Activated T-helper 1 cell treated with Interleukin-2 at 50 U/mL for 16 hours (primary cell): Measurements from ENCODE around the gene STYXL1.

Experiments
- DNase-seq: peaks from one replicate; pipeline ENCODE4 v3.0.0-alpha.2; 2020; ENCODE audit warnings: low read depth

The STYXL1 gene

DNA sequence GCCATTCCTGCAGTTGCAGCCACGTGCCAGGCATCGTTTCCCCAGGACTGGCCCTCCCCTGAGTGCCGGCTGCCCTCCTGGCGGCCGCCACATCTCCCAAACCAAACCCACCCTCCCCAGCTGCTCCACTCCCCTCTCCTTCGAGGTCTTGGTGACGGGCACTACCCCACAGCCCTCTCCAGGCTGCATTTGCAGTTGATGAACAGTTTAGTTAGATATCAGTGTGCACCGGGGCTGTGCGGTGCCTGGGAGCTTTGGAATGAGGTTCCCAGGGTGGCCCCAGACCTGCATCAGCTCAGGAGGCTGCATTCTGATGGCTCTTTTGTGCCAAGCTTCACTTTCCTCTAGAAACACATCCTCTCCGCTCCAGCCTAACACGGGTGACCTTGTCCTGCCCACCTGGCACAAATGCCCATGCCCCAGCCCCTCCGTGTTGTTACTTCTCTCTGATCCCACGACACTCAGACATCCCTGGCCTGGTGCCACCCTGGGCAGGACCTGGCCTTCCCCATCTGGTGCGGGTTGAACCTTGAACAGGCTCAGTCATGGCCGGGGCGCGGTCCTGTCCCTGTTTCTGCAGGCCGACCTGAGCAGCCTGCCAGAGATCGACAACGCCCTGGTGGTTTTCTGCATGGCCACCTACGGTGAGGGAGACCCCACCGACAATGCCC, 67.9 kb downstream of the STYXL1 start:
- DNase-seq = no peak

DNA sequence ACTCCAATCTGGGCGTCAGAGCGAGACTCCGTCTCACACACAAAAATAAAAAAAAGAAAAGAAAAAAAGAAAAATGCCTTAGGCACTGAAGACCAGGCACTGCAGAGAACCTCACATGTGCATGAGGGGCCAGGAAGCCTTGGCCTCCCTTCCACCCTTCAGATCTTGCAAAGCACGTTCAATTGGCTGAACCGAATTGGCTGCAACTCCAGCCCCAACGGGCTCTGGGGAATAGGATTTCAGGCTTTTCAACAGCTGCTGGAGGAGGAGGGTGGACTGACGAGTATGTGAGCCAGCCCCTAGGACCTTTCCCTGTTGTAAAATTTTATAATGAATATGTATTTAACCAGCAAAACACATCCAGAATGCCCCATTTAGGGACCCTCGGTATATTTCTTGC, 70.1 kb downstream of the STYXL1 start:
- DNase-seq = no peak

DNA sequence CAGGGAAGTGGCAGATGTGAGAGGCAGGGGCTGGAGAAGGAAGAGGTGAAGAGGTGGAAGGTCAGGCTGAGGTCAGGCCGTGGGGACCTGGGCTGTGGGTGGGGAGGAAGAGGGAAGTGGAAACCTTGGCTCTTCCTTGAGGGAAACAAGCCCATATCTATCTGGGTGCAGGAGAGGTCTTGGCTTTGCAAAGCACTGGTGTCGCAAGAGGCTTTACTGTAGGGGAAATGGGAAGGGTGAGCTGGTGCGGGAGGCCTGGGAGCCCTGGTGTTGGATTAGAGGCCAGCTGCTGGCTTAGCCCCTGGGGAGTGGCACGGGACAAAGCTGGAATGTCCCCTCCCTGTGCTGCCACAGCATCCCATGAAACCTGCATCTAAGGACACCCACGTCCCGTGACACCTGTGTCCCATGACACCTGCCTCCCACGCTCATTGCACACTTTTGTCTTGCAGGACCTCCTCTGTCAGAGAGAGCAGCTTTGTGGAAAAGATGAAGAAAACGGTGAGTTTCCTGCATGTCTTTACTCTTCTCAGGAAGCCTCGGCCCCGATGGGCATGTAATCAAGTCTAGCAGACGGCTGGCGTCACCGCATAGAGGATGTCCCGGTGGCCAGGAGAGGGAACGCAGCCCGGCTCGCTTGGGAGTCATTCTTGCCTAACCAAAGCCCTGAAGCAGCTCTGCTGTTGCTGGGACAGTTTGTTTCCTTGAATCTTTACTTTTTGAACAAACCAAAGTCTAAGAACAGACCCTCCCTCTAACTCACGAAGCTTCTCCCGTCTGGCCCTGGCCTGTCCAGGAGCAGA, 75.6 kb downstream of the STYXL1 start:
- DNase-seq = no peak

DNA sequence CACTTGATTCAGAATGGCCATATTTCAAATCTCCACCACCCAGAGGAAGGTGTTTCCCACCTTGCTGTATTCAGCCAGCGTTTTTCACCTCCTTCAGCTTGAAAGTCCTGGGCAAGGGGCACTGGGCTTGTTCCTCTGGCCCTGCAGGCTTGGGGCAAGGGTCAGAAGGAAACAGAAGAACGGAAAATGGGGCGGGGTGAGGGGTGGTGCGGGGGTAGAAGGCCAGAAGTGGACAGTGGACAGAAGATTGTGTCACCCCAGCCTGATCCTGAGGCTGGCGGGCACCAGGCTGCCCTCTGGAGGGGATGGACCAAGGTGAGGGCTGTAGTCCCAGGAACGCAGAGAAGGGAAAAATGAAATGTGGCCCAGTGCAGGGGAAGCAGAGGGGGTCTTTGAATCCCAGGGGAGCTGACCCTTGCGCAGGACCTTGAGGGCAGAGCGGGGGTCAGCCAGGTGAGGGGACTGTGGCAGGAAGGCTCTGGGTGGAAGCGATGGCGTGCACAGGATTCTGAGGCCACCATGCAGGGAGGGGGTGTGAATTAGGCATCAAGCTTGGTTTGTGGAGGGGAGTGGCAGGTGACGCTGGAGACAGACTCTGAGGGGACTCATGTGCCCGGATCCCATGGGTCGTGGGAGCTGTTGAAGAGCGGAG, 76.4 kb downstream of the STYXL1 start:
- no peak for DNase-seq

DNA sequence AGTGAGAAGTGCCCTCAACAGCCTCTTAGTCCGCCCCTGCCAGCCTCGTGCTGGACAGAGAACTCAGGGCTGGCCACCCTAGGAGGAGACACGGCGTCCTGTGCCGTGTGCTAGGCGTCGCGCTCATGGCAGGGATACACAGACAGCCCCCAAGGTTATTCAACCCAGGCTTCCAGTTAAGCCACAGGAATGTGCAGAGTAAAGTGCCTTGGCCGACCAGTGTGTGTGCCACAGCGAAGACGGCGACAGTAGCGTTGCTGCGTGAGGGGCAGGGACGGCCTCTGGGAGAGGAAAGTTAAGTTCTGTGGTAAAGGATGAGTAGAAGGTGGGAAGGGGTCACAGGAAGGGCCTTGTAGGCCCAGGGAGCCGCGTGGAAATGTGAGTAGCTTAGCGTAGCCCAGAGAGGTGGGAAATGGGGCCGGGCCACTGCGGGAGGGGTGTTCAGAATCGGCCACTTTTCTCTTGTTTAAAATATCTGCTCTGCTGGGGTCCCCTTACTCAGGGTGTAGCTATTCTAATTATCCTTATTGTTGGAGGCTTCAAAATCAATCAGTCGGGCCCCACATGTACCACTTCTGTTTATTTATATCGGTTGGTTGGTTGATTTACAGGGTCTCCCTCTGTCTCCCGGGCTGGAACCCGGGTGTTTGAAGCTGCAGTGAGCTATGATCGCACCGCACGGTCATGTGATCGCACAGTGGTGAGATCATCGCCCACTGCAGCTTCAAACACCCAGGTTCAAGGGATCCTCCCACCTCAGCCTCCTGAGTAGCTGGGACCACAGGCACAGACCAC, 77.9 kb downstream of the STYXL1 start:
- DNase-seq = no peak

DNA sequence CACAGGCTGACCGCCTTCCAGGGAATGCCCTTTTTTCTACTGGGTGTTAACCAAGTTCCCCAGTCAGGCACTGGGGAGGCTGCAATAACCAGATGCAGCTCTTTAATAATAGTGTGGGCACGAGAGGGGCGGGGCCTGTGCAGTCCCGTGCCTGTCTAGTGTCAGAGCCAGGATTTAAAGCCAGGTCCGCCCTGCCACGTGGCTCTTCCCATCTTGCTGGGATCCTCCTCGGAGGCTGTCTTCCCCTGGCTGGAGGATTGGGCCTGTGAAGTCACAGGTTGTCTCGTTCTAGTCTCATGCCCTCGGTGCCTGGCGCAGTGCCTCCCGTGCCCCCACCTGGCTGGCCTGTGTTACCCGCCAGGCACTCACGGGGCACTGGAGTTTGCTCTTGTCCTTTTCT, 78.6 kb downstream of the STYXL1 start:
- no peak for DNase-seq

DNA sequence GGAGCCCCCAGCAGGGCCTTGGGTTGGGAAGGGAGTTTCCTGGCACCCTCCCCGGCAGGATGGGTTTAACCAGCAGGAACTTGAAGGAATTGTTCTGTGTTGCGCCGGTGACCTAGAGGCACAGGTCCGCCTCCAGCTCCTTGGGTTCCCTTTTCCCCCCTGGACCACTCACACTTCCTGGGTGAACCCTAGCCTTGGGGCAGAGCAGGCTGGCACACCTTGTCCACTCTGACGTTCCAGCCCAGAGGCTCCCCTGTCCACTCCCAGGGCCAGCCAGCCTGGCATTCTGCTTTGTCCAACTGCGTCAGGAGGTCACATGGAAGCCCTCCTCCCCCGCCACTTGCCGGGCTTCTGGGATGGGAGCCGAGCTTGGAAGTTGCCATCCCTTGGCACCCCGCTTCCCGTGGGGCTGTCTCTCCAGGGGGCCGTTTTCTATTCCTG, 79.2 kb downstream of the STYXL1 start:
- no peak for DNase-seq

DNA sequence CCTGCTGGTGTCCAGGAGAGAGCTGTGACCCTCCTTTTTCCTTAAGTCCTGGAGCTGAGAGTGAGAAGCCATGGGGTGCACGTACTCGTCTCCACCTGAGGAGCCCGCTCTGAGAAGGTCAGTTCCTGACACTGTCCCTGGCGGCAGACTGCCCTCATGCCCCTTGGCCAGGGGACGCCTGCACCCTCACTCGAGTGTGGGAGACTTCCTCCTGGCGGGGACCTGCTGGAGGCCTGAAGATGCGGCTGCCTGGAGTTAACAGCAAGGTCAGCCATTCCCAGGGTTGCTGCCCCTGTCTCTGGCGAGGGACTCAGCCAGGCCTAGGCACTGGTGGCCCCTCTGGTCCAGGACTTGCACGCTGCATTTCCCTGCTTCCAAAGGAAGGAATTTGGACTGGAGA, 79.8 kb downstream of the STYXL1 start:
- no peak for DNase-seq

DNA sequence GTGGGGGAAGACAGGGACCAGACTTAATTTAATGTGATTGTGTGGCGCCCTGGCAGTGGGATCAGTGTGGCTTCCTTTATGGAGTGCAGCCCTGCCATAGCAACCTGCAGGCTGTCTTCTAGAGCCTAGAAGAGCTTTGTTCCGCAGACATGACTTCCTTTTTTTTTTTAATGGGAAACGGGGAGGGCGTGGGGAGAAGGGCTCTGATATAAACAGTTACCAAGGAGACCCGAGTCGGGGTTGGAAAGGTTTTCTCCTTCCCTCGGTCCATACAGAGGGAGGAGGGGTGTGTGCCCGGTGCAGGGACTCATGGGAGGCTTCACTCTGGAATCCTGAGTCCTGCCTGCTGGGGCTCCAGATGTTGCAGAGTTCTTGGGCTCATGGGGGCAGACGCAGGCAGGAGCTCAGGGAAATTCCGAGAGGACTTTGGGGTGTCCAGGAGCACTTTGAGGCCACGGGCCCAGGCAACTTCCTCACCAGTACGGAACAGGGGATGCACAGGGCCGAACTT, 80.3 kb downstream of the STYXL1 start:
- DNase-seq = no peak

DNA sequence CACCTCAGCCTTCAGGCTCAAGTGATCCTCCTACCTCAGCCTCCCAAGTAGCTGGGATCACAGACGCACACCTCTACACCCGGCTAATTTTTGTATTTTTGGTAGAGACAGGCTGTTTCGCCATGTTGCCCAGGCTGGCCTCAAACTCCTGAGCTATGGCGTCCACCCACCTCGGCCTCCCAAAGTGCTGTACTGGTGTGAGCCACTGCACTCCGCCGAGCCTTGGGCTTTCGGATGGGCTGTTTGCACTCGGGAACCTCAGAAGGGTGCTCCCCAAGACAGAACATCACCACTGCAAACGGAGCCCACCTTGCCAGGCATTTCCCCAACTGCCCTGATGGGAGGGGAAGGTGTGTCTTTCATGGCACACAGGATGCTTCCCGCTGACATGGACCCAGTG, 80.7 kb downstream of the STYXL1 start:
- DNase-seq = no peak

DNA sequence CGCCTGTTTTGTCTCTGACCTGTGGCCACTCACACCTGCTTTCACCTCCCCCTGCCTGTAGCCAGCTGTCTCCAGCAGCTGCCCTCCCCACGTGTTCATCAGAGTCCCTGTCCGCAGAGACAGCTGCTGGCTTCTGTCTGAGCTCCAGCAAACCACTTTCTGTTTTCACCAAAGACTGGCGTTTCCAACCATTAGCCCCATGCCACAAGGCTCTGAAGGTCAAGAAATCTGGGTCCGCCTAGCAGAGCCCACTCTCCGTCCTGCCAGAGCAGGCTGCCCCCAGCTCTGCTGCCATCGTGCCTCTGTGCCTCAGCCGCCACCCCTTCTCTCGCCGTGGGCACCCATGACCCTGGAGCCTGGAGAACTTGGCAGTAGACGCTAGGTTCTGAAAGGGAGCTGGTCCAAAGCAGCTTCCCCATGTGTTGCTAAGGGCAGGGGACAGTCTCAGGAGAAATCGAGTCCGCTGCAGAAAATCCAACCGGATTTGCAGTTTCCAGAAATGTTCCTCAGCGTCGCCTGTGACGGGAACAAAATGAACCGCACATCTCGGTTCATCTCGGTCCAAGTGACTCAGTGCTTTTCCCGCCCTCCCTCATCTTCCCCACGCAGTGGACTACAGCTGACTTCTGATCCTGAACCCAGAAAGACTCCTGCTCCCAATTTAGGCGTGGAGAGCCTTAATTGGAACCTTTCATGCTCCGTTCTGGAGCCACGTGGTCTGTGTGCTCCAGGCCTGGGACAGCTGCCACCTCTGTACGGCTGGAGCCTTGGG, 81.4 kb downstream of the STYXL1 start:
- no peak for DNase-seq

DNA sequence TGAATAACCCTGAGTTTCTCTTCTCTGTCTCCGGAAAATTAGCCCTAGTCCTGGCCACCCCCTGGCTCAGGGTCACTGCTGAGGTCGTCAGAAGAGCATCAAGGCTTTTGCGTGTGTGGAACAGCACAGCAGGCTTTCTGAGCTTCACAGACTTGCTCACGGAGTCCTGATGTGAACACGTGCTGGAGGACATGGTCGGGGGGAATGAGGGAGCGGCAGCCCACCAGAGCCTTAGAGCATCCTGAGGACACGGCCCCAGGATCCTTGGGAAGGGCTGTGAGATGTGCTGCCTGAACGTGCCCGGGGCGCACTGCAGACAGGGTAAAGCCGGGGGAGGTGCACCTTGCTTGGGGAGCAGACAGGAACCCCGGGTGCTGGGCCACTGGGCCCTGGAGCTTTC, 82.2 kb downstream of the STYXL1 start:
- DNase-seq = no peak

DNA sequence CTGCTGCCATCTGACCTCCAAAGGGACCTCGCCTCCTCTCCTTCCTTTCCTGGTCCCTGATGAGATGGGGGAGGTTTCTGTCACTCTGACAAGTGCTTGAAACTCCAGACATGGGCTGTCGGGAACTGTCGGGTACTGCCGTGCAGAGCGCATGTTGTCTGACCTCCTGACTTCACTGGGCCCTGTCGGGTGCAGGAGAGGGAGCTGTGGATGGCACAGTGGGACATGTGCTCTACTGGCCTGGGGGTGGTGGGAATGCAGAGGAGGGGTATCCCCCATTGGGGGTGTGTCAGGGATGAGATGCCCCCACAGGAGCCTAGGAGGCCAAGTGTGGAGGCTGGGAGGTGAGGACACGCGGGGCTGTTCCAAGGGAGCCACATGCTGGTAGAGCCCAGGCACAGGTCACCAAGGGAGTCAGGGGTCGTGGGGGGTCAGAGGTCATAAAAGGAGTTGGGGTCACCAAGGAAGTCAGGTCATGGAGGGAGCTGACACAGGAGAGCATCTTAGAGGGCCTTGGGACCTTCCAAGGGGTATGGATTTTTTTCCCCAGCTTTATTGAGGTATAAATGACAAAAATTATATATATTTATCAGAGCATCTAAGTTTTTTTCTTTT, 84.3 kb downstream of the STYXL1 start:
- no peak for DNase-seq

DNA sequence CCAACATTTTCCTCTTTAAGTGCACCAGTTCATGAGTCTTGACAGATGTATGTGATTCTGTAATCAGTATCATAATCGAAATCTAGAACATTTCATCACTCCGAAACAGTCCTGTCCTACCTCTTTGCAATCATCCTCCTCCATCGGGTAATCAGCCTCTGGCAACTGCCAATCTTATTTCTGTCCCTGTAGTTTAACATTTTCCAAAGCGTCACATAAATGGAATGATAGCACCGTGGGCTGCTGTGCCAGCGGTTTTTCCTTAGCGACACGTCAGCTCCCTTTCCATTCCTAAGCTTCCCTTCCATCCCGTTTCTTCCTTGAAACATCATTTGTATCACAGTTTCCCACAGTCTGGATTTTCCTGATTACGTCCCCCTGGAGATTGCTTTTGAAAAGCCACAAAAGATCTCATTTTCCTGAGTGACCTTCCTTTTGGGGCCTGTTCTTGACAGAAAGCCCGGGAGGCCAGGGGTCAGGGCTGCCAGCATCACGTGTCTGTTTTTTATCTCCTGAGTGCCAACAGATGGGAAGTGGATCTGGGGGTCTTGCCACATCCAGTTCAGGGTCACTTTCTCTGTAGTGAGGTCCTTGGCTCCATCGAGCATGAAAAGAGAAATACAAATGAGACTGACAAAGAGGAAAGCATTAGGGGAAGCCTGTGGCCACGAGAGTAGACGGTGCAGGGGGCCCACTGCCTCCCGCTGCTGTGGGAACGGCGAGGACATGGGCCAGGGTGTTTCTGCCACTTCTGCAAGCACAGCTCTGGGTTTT, 85.0 kb downstream of the STYXL1 start:
- DNase-seq = no peak

DNA sequence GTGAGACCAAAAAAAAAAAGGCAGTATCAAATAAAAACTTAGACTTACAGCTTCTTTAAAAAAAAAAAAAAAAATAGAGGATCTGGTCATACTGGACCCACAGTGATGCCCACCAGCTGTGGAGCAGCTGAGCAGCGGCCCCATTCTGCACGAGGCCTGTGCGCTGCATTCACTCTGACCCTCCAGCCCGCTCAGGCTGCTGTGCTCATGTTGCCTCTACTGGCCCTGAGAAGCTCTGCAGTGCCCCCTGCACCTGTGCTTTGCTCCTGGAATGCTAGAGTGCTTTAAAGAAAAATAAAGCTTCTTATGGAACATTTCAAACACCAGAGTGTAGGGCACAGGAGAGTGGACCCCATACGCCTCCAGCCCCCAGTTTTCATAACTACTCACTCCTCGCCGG, 86.6 kb downstream of the STYXL1 start:
- no peak for DNase-seq

DNA sequence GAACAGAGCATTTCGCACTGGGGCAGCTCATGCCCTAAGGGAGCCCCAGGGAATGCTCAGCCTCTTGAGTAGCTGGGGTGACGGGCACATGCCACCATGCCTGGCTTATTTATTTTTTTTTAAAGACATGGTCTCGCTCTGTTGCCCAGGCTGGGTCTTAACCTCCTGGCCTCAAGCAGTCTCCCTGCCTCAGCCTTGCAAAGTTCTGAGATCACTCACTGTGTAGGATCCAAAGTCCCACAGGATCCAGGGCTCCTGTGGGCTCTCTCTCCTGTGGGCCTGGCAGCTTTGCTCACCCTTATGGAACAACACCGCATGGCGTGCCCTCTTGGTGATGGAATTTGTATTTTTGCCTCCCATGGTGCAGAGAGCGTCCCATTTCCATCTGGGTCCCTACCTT, 87.4 kb downstream of the STYXL1 start:
- DNase-seq = no peak

DNA sequence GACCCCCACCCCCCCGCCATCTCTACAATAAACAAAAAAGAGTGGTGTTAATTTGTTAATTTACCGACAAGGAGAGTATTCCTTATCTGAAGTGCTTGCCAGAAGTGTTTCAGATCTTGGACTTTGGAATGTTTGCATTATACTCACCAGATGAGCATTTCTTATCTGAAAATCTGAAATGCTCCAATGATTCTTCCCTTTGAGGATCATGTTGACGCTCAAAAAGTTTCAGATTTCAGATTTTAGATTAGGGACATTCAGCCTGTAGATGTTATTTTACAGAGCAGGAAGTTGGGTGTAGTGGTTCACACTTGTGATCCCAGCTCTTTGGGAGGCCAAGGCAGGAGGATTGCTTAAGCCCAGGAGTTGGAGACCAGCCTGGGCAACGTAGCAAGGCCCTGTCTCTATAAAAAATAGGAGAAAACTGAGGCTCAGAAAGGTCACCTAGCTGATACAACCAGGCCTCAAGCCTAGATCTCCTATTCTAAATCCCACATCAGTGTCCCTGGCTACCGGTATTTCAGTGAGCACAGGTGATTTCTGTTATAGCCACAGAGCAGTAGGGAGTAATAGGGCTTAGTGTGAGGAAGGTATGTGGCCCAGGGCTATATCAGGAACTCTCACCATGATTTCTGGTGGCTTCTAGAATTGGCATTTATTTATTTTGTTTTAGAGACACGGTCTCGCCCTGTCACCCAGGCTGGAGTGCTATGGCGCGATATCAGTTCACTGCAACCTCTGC, 88.8 kb downstream of the STYXL1 start:
- DNase-seq = no peak

DNA sequence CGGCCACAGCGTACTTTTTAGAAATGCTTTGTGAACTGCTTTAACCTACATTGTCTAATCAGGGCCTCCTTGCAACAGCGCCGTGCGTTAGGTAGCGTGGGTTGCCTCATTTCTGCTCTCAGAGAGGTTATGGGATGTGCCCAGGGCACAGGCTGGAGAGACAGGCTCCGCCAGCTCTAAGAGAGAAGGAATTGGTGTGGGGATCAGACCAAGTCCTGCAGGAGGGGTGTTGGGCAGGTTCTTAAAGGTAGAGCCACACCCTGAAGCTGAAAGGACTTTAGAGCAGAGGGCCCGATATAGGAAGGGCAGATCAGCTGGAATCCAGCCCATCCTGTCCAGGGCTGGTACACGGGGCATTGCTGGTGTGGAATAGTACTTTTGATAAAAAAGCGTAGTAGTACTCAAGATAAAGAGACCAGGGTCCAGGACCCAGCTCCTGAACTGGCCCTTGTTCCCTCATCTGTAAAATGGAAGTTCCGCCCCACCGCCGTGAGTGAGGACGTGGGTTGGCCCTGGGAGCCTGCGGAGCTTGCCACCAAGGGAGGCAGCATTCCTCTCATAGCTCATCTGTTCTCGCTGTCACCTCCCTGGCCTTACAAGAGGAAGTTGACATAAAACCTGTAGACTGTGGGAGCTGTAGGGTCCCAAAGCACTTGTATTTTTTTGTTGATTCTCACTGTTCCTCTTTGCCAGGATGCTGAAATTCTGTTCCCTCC, 90.6 kb downstream of the STYXL1 start:
- no peak for DNase-seq
